OCI-M1 (cell line): Measurements from ENCODE around the gene POLN.
"Not testable (repeated sequence)": the region's sequence is repeated elsewhere in the genome, so short reads cannot be mapped to it uniquely, and the experiment has no call there.

ENCODE experiments used
- DNase-seq: peaks from one replicate; lab custom pipeline; 2025; lab: John Stamatoyannopoulos, UW

POLN gene

GRCh38 chr4:2163311-2163821 lies 78.6 kb downstream of the POLN start:
- DNase-seq: no peak

- not testable (repeated sequence) for DNase-seq
Observed at GRCh38 chr4:2161092-2161703, 80.7 kb downstream of the POLN start.

GRCh38 chr4:2159931-2160330 lies 82.0 kb downstream of the POLN start:
- DNase-seq: no peak

- no peak for DNase-seq
Observed at GRCh38 chr4:2155246-2155645, 86.7 kb downstream of the POLN start.

GRCh38 chr4:2154215-2154740 lies 87.6 kb downstream of the POLN start:
- DNase-seq: no peak

GRCh38 chr4:2151544-2151943 lies 90.4 kb downstream of the POLN start:
- DNase-seq: no peak

GRCh38 chr4:2150076-2150475 lies 91.8 kb downstream of the POLN start:
- DNase-seq: no peak

GRCh38 chr4:2142630-2143427 lies 99.1 kb downstream of the POLN start:
- DNase-seq: peak; percentile 43

- no peak for DNase-seq
Observed at GRCh38 chr4:2141762-2142451, 100.0 kb downstream of the POLN start.

GRCh38 chr4:2141022-2141761 lies 100.7 kb downstream of the POLN start:
- no peak for DNase-seq

GRCh38 chr4:2138846-2139500 lies 102.9 kb downstream of the POLN start:
- no peak for DNase-seq

GRCh38 chr4:2136726-2137125 lies 105.2 kb downstream of the POLN start:
- no peak for DNase-seq

- DNase-seq: peak; percentile 67
Observed at GRCh38 chr4:2135083-2135482, 106.8 kb downstream of the POLN start.

- peak; percentile 35 for DNase-seq
Observed at GRCh38 chr4:2132438-2132837, 109.5 kb downstream of the POLN start.

- DNase-seq: no peak
Observed at GRCh38 chr4:2127609-2128332, 114.2 kb downstream of the POLN start.

GRCh38 chr4:2126309-2127043 lies 115.4 kb downstream of the POLN start:
- no peak for DNase-seq

- no peak for DNase-seq
Observed at GRCh38 chr4:2125831-2126230, 116.1 kb downstream of the POLN start.

GRCh38 chr4:2125023-2125422 lies 116.9 kb downstream of the POLN start:
- no peak for DNase-seq

- DNase-seq: no peak
Observed at GRCh38 chr4:2116687-2117400, 125.1 kb downstream of the POLN start.
